Natural killer cell (primary cell): Measurements from ENCODE around the gene SFTPB. TPM values are rescaled to one million over a fixed set of nuclear protein-coding genes. Genes with fewer than 3 reads are reported as not detected.
A peak's percentile ranks its signal among the peaks of the same experiment; 100 is the strongest.

Source experiments
- ATAC-seq, 3 donors: fragments of 150-1000 bp in 2 of 3; fragments of 200-7000 bp in 1 of 3; cut with Tn5 transposase; 1 replicate in 1 of 3; 2 replicates in 2 of 3; pipeline ENCODE4 v1.10.0; 2021; ENCODE audit warnings: mild to moderate bottlenecking in 2 of 3, moderate library complexity in 2 of 3
- DNase-seq, 2 donors: peaks; one replicate each; pipeline versions ENCODE4 v3.0.0 to v3.0.0-alpha.2; 2013 to 2021; ENCODE audit warnings: mixed read lengths in 1 of 2
- H3K27ac ChIP-seq: one replicate; pipeline ENCODE4 v1.5.1; 2013; ENCODE audit warnings: mild to moderate bottlenecking, low read length
- H3K27me3 ChIP-seq: one replicate; pipeline ENCODE4 v1.6.1; 2013; ENCODE audit warnings: low read length; ENCODE audit not compliant: control insufficient read depth, insufficient read depth
- H3K36me3 ChIP-seq: one replicate; pipeline ENCODE4 v1.6.1; 2013; ENCODE audit warnings: low read length; ENCODE audit not compliant: control insufficient read depth, insufficient read depth
- H3K4me1 ChIP-seq: one replicate; pipeline ENCODE4 v1.6.1; 2013; ENCODE audit warnings: low read length; ENCODE audit not compliant: control insufficient read depth, insufficient read depth
- H3K4me3 ChIP-seq: one replicate; pipeline ENCODE4 v1.5.1; 2013; ENCODE audit warnings: low read length
- H3K9me3 ChIP-seq: one replicate; pipeline ENCODE4 v1.6.1; 2013; ENCODE audit warnings: low read length; ENCODE audit not compliant: control insufficient read depth, insufficient read depth
- H3K27ac Mint-ChIP-seq, 2 donors: one replicate each; pipeline ENCODE4 v1.8.0; 2022; ENCODE audit warnings: mild to moderate bottlenecking in 2 of 2, mixed read lengths in 2 of 2, moderate library complexity in 1 of 2
- H3K27me3 Mint-ChIP-seq, 2 donors: one replicate each; pipeline ENCODE4 v1.8.0; 2022; ENCODE audit warnings: low read depth in 2 of 2, mixed read lengths in 2 of 2
- H3K36me3 Mint-ChIP-seq: one replicate; pipeline ENCODE4 v1.8.0; 2022; ENCODE audit warnings: mixed read lengths
- H3K4me1 Mint-ChIP-seq, 2 donors: one replicate each; pipeline ENCODE4 v1.8.0; 2022; ENCODE audit warnings: mixed read lengths in 2 of 2
- H3K4me3 Mint-ChIP-seq: one replicate; pipeline ENCODE4 v1.8.0; 2022; ENCODE audit warnings: mild to moderate bottlenecking, moderate library complexity, mixed read lengths
- H3K9me3 Mint-ChIP-seq, 2 donors: one replicate each; pipeline ENCODE4 v1.8.0; 2022; ENCODE audit warnings: mixed read lengths in 2 of 2
- CTCF ChIP-seq: fragments of 200-600 bp; IDR thresholded peaks from one replicate; pipeline ENCODE4 v1.8.0; 2022; ENCODE audit warnings: antibody characterized with exemption
- WGBS: methylation state at CpG from one replicate; pipeline ENCODE4 v1.1.7; 2013; ENCODE audit warnings: missing lambda C conversion rate; ENCODE audit not compliant: insufficient coverage; 5-methylcytosine and 5-hydroxymethylcytosine counted together
- intact Hi-C: fragments of 100-400 bp; cut with micrococcal nuclease; formaldehyde crosslinking; loops from one replicate; pipeline ENCODE4 v1.14.2; 2022
- total RNA-seq, 4 donors: library from RNA; stranded (reverse); fragments of 120-200 nt in 1 of 4; gene quantifications; one replicate each; pipeline versions ENCODE4 v1.2.3 to v1.2.4, GENCODE V29; 2013 to 2022

The SFTPB gene
- total RNA-seq, 3 donors from 2014 or later (not counting 1 experiment from before 2014, with no cell fraction given), result not detected

GRCh38 chr2:85706599-85707296 lies 38.7 kb upstream of the SFTPB start:
- Mint-ChIP-seq H3K4me1 (peaks cover 57 to 58% of the 10 kb centered on the region in 2 donors), H3K27ac (peak overlapping the region; percentile 93 to 96), H3K27me3 (no peaks in the 10 kb centered on the region), H3K9me3 (no peaks in the 10 kb centered on the region), H3K36me3 (no peaks in the 10 kb centered on the region), H3K4me3 (peak overlapping the region; percentile 87)
- 52% methylated on average over 9 of the region's 10 CpGs for WGBS
- Histone ChIP-seq H3K4me3 (no peak overlapping the region), H3K4me1 (peaks cover 66% of the 10 kb centered on the region), H3K27me3 (no peaks in the 10 kb centered on the region), H3K36me3 (no peaks in the 10 kb centered on the region), H3K9me3 (no peaks in the 10 kb centered on the region), H3K27ac (peak overlapping the region; percentile 97)
- TF ChIP-seq CTCF, result no peak
- ATAC-seq, result peak; percentile 17 to 60 (median 24)
- DNase-seq, result peak in 1 of 2 donors; percentile 17
- intact Hi-C loops, result loop anchor here (1.0 to 5.0 kb wide), 3 partner anchors 27 to 376 kb away; no protein-coding TSS in a partner anchor

- DNase-seq, result no peak
- WGBS, result 94% methylated on average over 6 of the region's 6 CpGs
- Mint-ChIP-seq H3K4me3 (peak overlapping the region; percentile 87), H3K36me3 (no peaks in the 10 kb centered on the region), H3K27me3 (no peaks in the 10 kb centered on the region), H3K9me3 (no peaks in the 10 kb centered on the region), H3K27ac (peak overlapping the region; percentile 93 to 96), H3K4me1 (peaks cover 63 to 65% of the 10 kb centered on the region in 2 donors)
- Histone ChIP-seq H3K4me3 (no peak overlapping the region), H3K4me1 (peaks cover 67% of the 10 kb centered on the region), H3K36me3 (no peaks in the 10 kb centered on the region), H3K27ac (peak overlapping the region; percentile 97), H3K27me3 (no peaks in the 10 kb centered on the region), H3K9me3 (no peaks in the 10 kb centered on the region)
- TF ChIP-seq CTCF, result no peak
- no peak for ATAC-seq
- intact Hi-C loops, result loop anchor here (5.0 kb wide), 1 partner anchor 376 kb away; no protein-coding TSS in a partner anchor
These were observed 38.1 kb upstream of the SFTPB start for GRCh38 chr2:85706063-85706462.

GRCh38 chr2:85705680-85706039 lies 37.7 kb upstream of the SFTPB start:
- DNase-seq, result no peak
- no peaks in the 10 kb centered on the region for H3K36me3 Mint-ChIP-seq
- 84% methylated on average over 2 of the region's 2 CpGs for WGBS

More at GRCh38 chr2:85705680-85706039, 37.7 kb upstream of the SFTPB start:
- Histone ChIP-seq H3K9me3 (no peaks in the 10 kb centered on the region), H3K4me3 (no peak overlapping the region), H3K27ac (peak overlapping the region; percentile 97), H3K4me1 (peaks cover 64% of the 10 kb centered on the region), H3K36me3 (peaks cover 3% of the 10 kb centered on the region), H3K27me3 (no peaks in the 10 kb centered on the region)
- no peaks in the 10 kb centered on the region for H3K9me3 Mint-ChIP-seq
- H3K27ac Mint-ChIP-seq, result peak overlapping the region; percentile 93 to 96
- intact Hi-C loops, result loop anchor here (1.0 to 5.0 kb wide), 3 partner anchors 11 to 377 kb away; partner anchors contain the start of gene GNLY
- peaks cover 68 to 69% of the 10 kb centered on the region in 2 donors for H3K4me1 Mint-ChIP-seq
- TF ChIP-seq CTCF, result no peak
- peak overlapping the region; percentile 87 for H3K4me3 Mint-ChIP-seq
- no peaks in the 10 kb centered on the region for H3K27me3 Mint-ChIP-seq
- ATAC-seq, result no peak
